ENCODE measurements around the gene CCDC88C. TPM values are rescaled to one million over a fixed set of nuclear protein-coding genes. Genes with fewer than 3 reads are reported as not detected.
A peak's percentile ranks its signal among the peaks of the same experiment; 100 is the strongest.

CCDC88C gene
- total and polyA plus RNA-seq, 12 donors, result 2.2 to 8.4 (median 4.9) TPM

- Histone ChIP-seq H3K27me3 (no peaks in the 10 kb centered on the region), H3K36me3 (peaks cover 0 to 95% (median 0%) of the 10 kb centered on the region in 9 donors), H3K9me3 (peaks cover 0 to 6% (median 0%) of the 10 kb centered on the region in 11 donors), H3K27ac (no peak overlapping the region), H3K4me3 (no peak overlapping the region), H3K4me1 (peaks cover 0 to 19% (median 4%) of the 10 kb centered on the region in 9 donors)
- TF ChIP-seq, protein P1, sequence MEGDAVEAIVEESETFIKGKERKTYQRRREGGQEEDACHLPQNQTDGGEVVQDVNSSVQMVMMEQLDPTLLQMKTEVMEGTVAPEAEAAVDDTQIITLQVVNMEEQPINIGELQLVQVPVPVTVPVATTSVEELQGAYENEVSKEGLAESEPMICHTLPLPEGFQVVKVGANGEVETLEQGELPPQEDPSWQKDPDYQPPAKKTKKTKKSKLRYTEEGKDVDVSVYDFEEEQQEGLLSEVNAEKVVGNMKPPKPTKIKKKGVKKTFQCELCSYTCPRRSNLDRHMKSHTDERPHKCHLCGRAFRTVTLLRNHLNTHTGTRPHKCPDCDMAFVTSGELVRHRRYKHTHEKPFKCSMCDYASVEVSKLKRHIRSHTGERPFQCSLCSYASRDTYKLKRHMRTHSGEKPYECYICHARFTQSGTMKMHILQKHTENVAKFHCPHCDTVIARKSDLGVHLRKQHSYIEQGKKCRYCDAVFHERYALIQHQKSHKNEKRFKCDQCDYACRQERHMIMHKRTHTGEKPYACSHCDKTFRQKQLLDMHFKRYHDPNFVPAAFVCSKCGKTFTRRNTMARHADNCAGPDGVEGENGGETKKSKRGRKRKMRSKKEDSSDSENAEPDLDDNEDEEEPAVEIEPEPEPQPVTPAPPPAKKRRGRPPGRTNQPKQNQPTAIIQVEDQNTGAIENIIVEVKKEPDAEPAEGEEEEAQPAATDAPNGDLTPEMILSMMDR (IDR thresholded peaks at IDR 0.05), result no peak
- DNase-seq, result no peak
- peak in 7 of 8 donors; percentile 43 to 79 (median 69) for ATAC-seq
- intact Hi-C loops (cut with DNase I), result loop anchor here in 3 of 10 donors (2.0 to 5.0 kb wide), 2 partner anchors 377 to 381 kb away; no protein-coding TSS in a partner anchor
- WGBS, 2 donors, result 74 to 82% methylated on average over 13 of the region's 13 CpGs
Observed at GRCh38 chr14:91284146-91284790, 133.4 kb downstream of the CCDC88C start.

DNA sequence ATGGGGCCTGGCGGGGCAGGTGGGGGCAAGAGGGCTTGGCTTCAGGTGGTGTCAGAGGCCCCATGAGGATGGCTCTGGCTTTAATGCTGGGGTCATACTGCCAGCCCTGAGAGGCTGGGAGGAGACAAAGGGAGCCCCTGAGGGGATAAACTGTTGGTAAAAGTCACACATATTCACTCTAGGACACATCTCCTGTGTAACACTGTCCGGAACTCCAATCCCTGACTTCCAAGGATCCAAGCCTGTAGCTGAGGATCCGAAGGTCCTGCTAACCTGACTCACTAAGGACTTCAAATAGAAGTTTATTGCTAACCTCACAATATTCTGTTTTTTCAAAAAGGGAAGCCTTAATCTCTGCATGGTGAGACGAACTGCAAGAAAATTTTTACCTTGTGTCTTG, 134.0 kb downstream of the CCDC88C start:
- DNase-seq, result no peak
- Histone ChIP-seq H3K27me3 (no peaks in the 10 kb centered on the region), H3K27ac (peak overlapping the region in 1 of 10 donors; percentile 47), H3K36me3 (peaks cover 0 to 95% (median 0%) of the 10 kb centered on the region in 9 donors), H3K4me3 (no peak overlapping the region), H3K4me1 (peaks cover 0 to 19% (median 4%) of the 10 kb centered on the region in 9 donors), H3K9me3 (peaks cover 0 to 6% (median 0%) of the 10 kb centered on the region in 11 donors)
- ATAC-seq, result peak in 1 of 8 donors; percentile 23
- TF ChIP-seq, protein P1 (IDR thresholded peaks at IDR 0.05), result no peak
- 94 to 95% methylated on average over 4 of the region's 4 CpGs for WGBS, 2 donors
- intact Hi-C loops (cut with DNase I), result loop anchor here in 3 of 10 donors (2.0 to 5.0 kb wide), 2 partner anchors 376 to 381 kb away; no protein-coding TSS in a partner anchor

DNA sequence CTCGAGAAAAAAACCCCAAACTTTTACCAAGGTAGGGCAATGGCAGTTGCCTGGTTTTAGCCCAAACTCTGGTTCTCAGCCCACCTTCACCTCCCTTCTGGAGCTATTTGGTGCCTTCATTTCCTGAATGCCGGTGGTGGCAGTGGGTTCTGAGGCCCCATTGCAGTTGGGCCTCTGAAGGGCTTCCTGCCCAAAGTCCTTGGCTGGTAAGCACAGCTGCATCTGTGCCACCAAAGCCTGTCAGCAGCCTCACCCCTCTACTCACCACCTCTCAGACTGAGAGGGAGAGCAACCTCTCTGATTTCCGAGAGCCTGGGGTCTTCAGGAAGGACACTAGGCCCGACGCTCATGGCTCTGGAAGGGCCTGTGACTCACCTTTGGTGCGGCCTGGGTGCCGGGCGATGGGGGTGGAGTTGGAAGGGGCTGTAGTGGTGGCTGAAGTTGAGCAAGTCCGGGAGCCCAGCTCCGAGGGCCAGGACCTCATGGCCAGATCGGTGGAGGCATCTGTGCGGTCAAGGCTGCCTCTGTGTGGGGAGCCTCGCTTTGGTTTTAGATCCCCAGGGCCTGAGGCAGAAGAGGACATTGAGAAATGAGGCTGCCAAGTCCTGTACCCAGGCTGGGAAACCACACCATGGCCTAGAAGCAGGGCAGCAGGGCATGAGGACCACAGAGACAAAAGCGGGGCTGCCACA, 134.5 kb downstream of the CCDC88C start:
- intact Hi-C loops (cut with DNase I), result loop anchor here in 1 of 10 donors (5.0 kb wide), 1 partner anchor 376 kb away; no protein-coding TSS in a partner anchor
- peak in 1 of 8 donors; percentile 7 for ATAC-seq
- Histone ChIP-seq H3K27ac (peak overlapping the region in 1 of 10 donors; percentile 47), H3K36me3 (peaks cover 0 to 95% (median 0%) of the 10 kb centered on the region in 9 donors), H3K9me3 (peaks cover 0 to 6% (median 0%) of the 10 kb centered on the region in 11 donors), H3K27me3 (no peaks in the 10 kb centered on the region), H3K4me3 (no peak overlapping the region), H3K4me1 (peaks cover 0 to 19% (median 4%) of the 10 kb centered on the region in 9 donors)
- DNase-seq, result no peak
- WGBS, 2 donors, result 96 to 97% methylated on average over 14 of the region's 14 CpGs
- TF ChIP-seq, protein P1 (IDR thresholded peaks at IDR 0.05), result no peak

DNA sequence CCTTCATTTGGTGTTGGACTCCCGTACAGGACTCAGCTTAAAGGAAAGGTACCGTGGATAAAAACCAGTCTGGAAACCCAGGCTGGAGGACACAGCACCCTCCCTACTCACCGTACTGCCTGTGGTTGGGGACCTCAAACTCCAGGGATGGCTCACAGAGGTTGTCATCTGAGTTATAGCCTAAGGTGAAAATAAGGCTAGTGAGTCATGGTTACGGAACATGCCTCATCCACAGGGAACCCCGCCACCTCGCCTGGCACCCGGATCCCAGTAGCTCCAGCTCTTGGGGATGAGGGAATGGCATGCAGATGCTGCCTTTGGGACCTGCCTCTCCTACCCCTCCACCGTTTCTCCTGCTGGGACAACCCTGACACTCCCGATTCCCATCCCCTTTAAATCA, 136.3 kb downstream of the CCDC88C start:
- Histone ChIP-seq H3K4me1 (peaks cover 0 to 19% (median 4%) of the 10 kb centered on the region in 9 donors), H3K36me3 (peaks cover 0 to 98% (median 0%) of the 10 kb centered on the region in 9 donors), H3K9me3 (peaks cover 0 to 6% (median 0%) of the 10 kb centered on the region in 11 donors), H3K27ac (no peak overlapping the region), H3K4me3 (no peak overlapping the region), H3K27me3 (no peaks in the 10 kb centered on the region)
- 95% methylated on average over 9 of the region's 9 CpGs for WGBS, 2 donors
- ATAC-seq (no peak), DNase-seq (no peak)
- intact Hi-C loops (cut with DNase I), result loop anchor here in 1 of 10 donors (5.0 kb wide), 1 partner anchor 374 kb away; no protein-coding TSS in a partner anchor
- TF ChIP-seq, protein P1 (IDR thresholded peaks at IDR 0.05), result no peak

All from heart right ventricle (tissue), 16 donors.